HTR-8/SVneo (cell line): ENCODE measurements around the gene ZNF423.

Experiments used
- DNase-seq: peaks from one replicate; pipeline ENCODE4 v3.0.0; 2011; ENCODE audit warnings: low spot score, mixed read lengths; ENCODE audit not compliant: insufficient read length
- FAIRE-seq: peaks from 2 replicates; lab custom pipeline; 2011; peaks lifted over from hg19 to GRCh38; lab: Jason Lieb, UNC

ZNF423 gene

GRCh38 chr16:49830873-49831272 lies 25.0 kb downstream of the ZNF423 start:
- DNase-seq (no peak), FAIRE-seq (no peak)

- FAIRE-seq: no peak
Observed at GRCh38 chr16:49828533-49829267, 27.2 kb downstream of the ZNF423 start.

GRCh38 chr16:49827805-49828438 lies 28.0 kb downstream of the ZNF423 start:
- DNase-seq (no peak), FAIRE-seq (no peak)

More at GRCh38 chr16:49828533-49829267, 27.2 kb downstream of the ZNF423 start:
- no peak for DNase-seq

- DNase-seq (no peak), FAIRE-seq (no peak)
Observed at GRCh38 chr16:49826515-49826914, 29.4 kb downstream of the ZNF423 start.

GRCh38 chr16:49825041-49825440 lies 30.9 kb downstream of the ZNF423 start:
- DNase-seq: no peak
- FAIRE-seq: no peak

GRCh38 chr16:49824593-49824992 lies 31.3 kb downstream of the ZNF423 start:
- no peak for FAIRE-seq

GRCh38 chr16:49822649-49823370 lies 33.1 kb downstream of the ZNF423 start:
- DNase-seq (no peak), FAIRE-seq (no peak)

More at GRCh38 chr16:49824593-49824992, 31.3 kb downstream of the ZNF423 start:
- DNase-seq: no peak

GRCh38 chr16:49821614-49822282 lies 34.2 kb downstream of the ZNF423 start:
- DNase-seq: no peak
- FAIRE-seq: no peak

- FAIRE-seq (no peak), DNase-seq (no peak)
Observed at GRCh38 chr16:49821156-49821555, 34.8 kb downstream of the ZNF423 start.

- no peak for FAIRE-seq
- DNase-seq: no peak
Observed at GRCh38 chr16:49817754-49818507, 38.0 kb downstream of the ZNF423 start.

GRCh38 chr16:49816875-49817274 lies 39.0 kb downstream of the ZNF423 start:
- DNase-seq (no peak), FAIRE-seq (no peak)

GRCh38 chr16:49811644-49812334 lies 44.1 kb downstream of the ZNF423 start:
- DNase-seq (no peak), FAIRE-seq (no peak)

GRCh38 chr16:49810831-49811230 lies 45.1 kb downstream of the ZNF423 start:
- FAIRE-seq: no peak

GRCh38 chr16:49809561-49809960 lies 46.4 kb downstream of the ZNF423 start:
- no peak for FAIRE-seq
- no peak for DNase-seq

More at GRCh38 chr16:49810831-49811230, 45.1 kb downstream of the ZNF423 start:
- DNase-seq: no peak

GRCh38 chr16:49809062-49809461 lies 46.9 kb downstream of the ZNF423 start:
- DNase-seq (no peak), FAIRE-seq (no peak)

- no peak for FAIRE-seq
Observed at GRCh38 chr16:49806446-49806845, 49.5 kb downstream of the ZNF423 start.

GRCh38 chr16:49801290-49801689 lies 54.6 kb downstream of the ZNF423 start:
- no peak for DNase-seq
- FAIRE-seq: no peak

More at GRCh38 chr16:49806446-49806845, 49.5 kb downstream of the ZNF423 start:
- no peak for DNase-seq

GRCh38 chr16:49800876-49801275 lies 55.0 kb downstream of the ZNF423 start:
- FAIRE-seq: no peak
- DNase-seq: no peak

- no peak for DNase-seq
- FAIRE-seq: no peak
Observed at GRCh38 chr16:49800441-49800840, 55.5 kb downstream of the ZNF423 start.
